Omental fat pad (tissue), 4 donors: ENCODE data around the gene TRIM58. TPM values are rescaled to one million over a fixed set of nuclear protein-coding genes. Genes with fewer than 3 reads are reported as not detected.

Experiments
- ATAC-seq: fragments of 150-250 bp; one replicate; pipeline ENCODE4 v1.9.1; 2016; ENCODE audit warnings: mild to moderate bottlenecking, moderate library complexity; ENCODE audit not compliant: low FRiP score
- DNase-seq: peaks from one replicate; pipeline ENCODE4 v3.0.0-alpha.2; 2019; ENCODE audit warnings: low spot score
- total RNA-seq, 4 donors: library from RNA; depleted of rRNA; stranded (reverse); fragments of >200 nt; gene quantifications; one replicate each; pipeline ENCODE4 v1.1.0, GENCODE V29; 2016
- TF ChIP-seq, protein P1 (sequence below), 3 donors: fragments of 450-650 bp; IDR thresholded peaks; one replicate each; pipeline ENCODE4 v1.5.1; 2016 to 2017; ENCODE audit warnings: antibody characterized with exemption in 3 of 3, mild to moderate bottlenecking in 3 of 3, moderate library complexity in 2 of 3

TRIM58 gene
- total RNA-seq, 4 donors from 2014 or later, result 0.32 to 9.5 (median 1.1) TPM

DNA sequence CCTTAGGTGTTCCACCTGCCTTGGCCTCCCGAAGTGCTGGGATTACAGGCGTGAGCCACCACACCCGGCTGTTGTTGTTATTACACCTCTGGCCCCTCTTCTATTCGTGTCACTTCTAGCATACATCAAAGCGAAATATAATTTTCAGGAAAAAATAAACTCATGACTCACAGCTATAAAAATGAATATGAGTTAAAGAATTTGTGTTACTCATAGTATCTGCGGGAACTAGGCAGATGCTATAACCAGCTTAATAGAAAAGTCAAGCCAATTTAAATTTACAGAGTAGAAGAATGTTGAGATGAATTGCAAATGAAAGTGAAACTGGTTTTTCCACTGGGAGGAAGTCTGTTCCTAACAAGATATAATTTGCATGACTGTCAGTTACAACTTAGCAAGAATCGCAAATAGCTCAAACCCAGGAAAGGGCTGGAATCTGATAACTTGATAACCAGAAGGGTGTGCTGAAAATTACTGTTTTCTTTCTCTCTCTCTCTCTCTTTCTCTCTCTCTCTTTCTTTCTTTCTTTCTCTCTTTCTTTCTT, 49.6 kb downstream of the TRIM58 start:
- TF ChIP-seq, protein P1, sequence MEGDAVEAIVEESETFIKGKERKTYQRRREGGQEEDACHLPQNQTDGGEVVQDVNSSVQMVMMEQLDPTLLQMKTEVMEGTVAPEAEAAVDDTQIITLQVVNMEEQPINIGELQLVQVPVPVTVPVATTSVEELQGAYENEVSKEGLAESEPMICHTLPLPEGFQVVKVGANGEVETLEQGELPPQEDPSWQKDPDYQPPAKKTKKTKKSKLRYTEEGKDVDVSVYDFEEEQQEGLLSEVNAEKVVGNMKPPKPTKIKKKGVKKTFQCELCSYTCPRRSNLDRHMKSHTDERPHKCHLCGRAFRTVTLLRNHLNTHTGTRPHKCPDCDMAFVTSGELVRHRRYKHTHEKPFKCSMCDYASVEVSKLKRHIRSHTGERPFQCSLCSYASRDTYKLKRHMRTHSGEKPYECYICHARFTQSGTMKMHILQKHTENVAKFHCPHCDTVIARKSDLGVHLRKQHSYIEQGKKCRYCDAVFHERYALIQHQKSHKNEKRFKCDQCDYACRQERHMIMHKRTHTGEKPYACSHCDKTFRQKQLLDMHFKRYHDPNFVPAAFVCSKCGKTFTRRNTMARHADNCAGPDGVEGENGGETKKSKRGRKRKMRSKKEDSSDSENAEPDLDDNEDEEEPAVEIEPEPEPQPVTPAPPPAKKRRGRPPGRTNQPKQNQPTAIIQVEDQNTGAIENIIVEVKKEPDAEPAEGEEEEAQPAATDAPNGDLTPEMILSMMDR (IDR thresholded peaks at IDR 0.05), result no peak
- ATAC-seq (peak; percentile 95), DNase-seq (no peak)

DNA sequence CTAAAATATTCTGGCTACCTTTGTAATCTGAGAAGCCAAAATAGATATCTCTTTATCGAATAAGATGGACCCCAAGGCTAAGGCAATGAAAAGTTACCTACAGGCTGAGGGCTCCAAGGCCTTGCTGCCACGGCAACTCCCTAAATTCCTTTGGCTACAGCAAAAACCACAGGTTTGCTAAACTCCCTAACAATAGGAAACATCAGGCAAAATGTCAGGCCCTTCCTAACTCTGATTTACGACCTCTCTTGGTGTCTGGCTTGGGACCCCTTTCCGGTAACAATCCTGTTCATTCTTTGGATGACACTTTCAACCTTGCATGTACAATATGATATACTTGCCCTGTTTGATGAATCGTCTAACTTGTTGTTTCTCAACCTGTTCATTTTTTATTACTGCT, 51.8 kb downstream of the TRIM58 start:
- no peak for DNase-seq
- TF ChIP-seq, protein P1 (IDR thresholded peaks at IDR 0.05), result no peak
- no peak for ATAC-seq

DNA sequence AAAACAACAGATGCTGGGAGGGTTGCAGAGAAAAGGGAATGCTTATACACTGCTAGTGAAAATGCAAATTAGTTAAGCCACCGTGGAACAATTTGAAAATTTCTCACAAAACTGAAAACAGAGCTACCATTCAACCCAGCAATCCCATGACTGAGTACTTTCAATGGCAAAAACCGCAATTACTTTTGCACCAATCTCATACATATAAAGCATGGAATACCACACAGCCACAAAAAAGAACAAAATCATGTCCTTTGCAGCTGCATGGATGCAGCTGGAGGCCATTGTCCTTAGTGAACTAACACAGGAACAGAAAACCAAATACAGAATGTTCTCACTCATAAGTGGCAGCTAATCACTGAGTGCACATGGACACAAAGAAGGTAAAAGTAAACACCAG, 56.8 kb downstream of the TRIM58 start:
- TF ChIP-seq, protein P1 (IDR thresholded peaks at IDR 0.05), result no peak
- ATAC-seq, result no peak

DNA sequence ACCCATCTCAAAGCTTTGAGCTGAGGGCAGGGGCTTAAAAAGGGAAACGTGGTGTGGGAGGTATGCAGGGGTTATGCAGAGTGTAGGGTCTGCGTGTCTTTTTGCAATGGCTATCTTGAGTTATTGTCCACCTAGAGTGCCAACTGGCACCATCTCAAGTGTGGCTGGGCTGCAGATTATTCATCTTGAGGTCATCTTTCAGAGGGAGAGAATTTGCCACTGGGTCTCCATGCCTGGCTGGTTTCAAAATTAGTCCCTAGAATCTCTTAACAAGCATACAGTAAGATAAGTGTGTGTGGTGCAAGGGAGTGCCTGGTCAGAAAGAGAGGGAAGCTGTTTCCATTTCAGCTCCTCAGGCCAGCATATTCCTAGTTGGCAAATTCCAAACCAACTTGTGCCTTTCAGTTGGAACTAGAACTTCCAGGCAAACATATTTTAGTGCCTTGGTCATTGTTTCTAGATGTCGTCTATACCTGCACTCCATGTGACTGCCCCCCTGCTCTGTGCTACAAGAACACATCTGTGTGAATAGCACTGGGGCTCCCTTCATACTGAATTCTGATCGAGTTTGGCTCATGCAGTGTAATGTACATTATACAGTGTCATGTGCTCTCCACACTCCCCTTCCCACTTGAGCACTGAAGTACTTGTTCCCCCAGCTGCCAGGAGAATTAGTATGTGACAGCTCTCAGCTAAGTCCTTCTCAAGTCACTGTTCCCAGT, 58.1 kb downstream of the TRIM58 start:
- TF ChIP-seq, protein P1 (IDR thresholded peaks at IDR 0.05), result no peak
- ATAC-seq (no peak), DNase-seq (no peak)

More for the DNA sequence above, 56.8 kb downstream of the TRIM58 start:
- no peak for DNase-seq

DNA sequence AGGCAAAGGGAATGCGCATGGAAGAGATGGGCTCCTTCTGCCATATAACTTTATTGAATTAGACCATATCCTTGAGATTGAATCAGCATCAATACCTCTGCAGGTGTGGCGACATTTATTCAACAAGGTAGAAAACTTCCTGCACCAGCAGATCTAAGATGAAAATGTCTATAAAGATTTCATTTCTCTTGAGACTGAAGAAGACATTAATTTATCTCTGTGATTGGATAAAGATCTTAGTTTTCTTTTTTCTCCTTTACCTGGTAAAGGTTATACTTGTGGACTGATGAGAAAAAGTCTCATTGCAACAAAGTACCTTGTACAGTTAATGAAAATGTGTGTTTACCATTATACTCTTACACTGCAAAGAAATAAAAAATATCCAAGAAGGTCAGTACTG, 63.0 kb downstream of the TRIM58 start, which contains the start of gene OR2T8:
Gene OR2T8, plus strand, starts transcription at position 301 of the 400 bp plus-strand sequence. CDS start 766 bp downstream, outside the sequence.
- no peak for ATAC-seq
- TF ChIP-seq, protein P1 (IDR thresholded peaks at IDR 0.05), result no peak
- no peak for DNase-seq

DNA sequence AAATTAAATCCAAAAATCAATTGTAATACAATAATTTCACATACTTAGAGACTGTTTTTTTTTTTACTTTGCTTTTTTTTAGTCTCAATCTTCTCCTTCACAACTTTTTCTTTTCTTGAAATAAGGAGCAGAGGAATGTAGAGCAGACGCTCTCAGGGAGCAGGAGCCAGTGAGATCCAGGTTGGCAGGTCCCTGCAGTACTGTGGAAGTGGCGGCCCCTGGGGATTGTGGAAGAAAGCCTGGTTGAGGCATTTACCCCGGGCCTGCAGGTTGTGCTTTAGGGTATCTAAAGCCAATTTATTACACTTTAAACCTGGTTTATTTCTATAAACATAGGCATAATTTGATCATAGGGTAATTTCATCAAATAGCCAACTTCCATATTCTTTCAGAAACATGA, 67.0 kb downstream of the TRIM58 start:
- ATAC-seq, result no peak
- TF ChIP-seq, protein P1 (IDR thresholded peaks at IDR 0.05), result no peak
- no peak for DNase-seq

DNA sequence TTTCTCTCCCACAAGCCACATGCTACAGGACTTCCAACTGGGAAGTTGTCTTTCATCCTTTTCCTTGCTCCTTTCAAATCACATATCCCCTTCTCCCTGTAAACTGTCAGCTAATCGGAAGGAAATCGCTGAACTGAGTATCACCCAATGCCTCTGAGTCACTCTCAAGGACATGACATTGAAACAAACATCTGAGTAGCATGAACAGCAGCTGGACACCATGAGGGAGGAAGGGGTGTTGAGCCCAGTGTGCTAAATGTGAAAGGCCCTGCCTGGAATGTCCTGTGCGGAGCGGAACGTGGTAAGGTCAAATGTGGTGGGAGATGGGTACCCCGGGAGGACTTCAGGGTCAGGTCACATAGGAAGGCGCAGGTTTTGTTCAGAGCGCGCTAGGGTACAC, 67.9 kb downstream of the TRIM58 start, which contains the start of gene OR2AJ1:
Gene OR2AJ1, plus strand, starts transcription at position 22 of the 400 bp plus-strand sequence. CDS start 8,880 bp downstream, outside the sequence.
- DNase-seq, result no peak
- no peak for ATAC-seq

More for the DNA sequence above, 67.9 kb downstream of the TRIM58 start, which contains the start of gene OR2AJ1:
- TF ChIP-seq, protein P1 (IDR thresholded peaks at IDR 0.05), result no peak
